Measurements from ENCODE around the gene TPRN. TPM values are rescaled to one million over a fixed set of nuclear protein-coding genes. Genes with fewer than 3 reads are reported as not detected.

TPRN gene
- total and polyA plus RNA-seq, 9 donors, result 0.68 to 18.4 (median 15.2) TPM

GRCh38 chr9:137225699-137226331, 25.3 kb upstream of the TPRN start:
- no peaks in the 10 kb centered on the region for H3K9me3 ChIP-seq

DNA sequence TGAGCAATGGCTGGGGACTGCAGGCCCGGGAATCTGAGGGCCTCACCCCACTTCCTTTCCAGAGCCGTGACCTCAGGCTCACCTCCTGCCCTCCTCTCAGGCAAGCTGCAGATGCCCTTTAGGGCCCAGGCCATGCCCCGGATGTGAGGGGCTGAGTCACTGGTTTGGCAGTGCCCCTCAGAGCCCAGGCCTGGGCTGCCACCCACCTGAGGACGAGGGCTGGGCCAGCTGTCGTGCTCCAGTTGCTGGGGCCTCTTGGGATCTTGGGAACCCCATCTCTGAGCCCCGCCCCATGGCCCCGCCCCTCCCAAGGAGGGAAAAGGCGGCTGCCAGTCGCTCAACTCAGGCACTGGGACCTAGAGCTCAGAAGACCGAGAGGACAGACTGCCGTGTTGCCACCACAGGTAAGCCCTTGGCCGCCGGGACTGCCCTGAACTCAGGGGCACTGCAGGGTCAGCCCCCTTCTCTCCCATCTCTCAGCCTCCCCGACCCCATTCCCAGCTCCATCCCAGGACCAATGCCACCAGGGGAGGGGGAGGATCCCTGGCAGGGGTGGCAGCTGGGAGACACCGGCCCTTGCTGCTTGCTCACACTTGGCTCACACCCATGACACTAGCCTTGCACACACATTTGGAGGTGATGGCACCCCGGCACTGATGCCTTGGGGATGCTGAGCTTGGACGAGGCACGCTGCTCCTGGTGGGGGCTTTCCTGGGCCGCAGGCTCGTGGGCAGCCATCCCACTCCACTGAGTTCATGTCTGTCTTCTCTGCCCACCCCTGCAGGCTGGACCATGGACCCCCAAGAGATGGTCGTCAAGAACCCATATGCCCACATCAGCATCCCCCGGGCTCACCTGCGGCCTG, 24.5 kb upstream of the TPRN start, which contains the start of gene CYSRT1:
Gene CYSRT1 (plus strand): TSS at position 345 of the 865 bp plus-strand sequence. CDS start 448 bp downstream, at position 793.
- Histone ChIP-seq H3K9me3 (no peaks in the 10 kb centered on the region), H3K27me3 (peaks cover 7% of the 10 kb centered on the region), H3K36me3 (no peaks in the 10 kb centered on the region), H3K27ac (no peak within 1 kb of the TSS), H3K4me1 (ENCODE audit: insufficient read depth) (peaks cover 6% of the 10 kb centered on the region), H3K4me3 (peak within 1 kb of the TSS; percentile 50)
- intact Hi-C loops (cut with DNase I), result loop anchor here in 3 of 4 donors (5.0 to 10.0 kb wide), 3 partner anchors 98 to 440 kb away; no protein-coding TSS in a partner anchor
- WGBS, 3 donors, result 41 to 54% (median 46%) methylated on average over 22 to 23 of the region's 23 CpGs
- TF ChIP-seq EP300 (IDR thresholded peaks at IDR 0.05), result no peak
- no peak for DNase-seq

More at GRCh38 chr9:137225699-137226331, 25.3 kb upstream of the TPRN start:
- no peak for DNase-seq
- H3K27ac ChIP-seq, result no peak overlapping the region
- no peak for TF ChIP-seq POLR2A (IDR thresholded peaks at IDR 0.05)
- no peak for TF ChIP-seq EP300 (IDR thresholded peaks at IDR 0.05)
- TF ChIP-seq, protein P1, sequence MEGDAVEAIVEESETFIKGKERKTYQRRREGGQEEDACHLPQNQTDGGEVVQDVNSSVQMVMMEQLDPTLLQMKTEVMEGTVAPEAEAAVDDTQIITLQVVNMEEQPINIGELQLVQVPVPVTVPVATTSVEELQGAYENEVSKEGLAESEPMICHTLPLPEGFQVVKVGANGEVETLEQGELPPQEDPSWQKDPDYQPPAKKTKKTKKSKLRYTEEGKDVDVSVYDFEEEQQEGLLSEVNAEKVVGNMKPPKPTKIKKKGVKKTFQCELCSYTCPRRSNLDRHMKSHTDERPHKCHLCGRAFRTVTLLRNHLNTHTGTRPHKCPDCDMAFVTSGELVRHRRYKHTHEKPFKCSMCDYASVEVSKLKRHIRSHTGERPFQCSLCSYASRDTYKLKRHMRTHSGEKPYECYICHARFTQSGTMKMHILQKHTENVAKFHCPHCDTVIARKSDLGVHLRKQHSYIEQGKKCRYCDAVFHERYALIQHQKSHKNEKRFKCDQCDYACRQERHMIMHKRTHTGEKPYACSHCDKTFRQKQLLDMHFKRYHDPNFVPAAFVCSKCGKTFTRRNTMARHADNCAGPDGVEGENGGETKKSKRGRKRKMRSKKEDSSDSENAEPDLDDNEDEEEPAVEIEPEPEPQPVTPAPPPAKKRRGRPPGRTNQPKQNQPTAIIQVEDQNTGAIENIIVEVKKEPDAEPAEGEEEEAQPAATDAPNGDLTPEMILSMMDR (IDR thresholded peaks at IDR 0.05), result no peak
- peaks cover 6% of the 10 kb centered on the region for H3K4me1 ChIP-seq (ENCODE audit: insufficient read depth)
- no peaks in the 10 kb centered on the region for H3K36me3 ChIP-seq
- intact Hi-C loops (cut with DNase I), result loop anchor here in 3 of 4 donors (5.0 to 10.0 kb wide), 3 partner anchors 99 to 441 kb away; no protein-coding TSS in a partner anchor
- H3K27me3 ChIP-seq, result peaks cover 11% of the 10 kb centered on the region
- WGBS, 3 donors, result 73 to 79% (median 74%) methylated on average over 18 to 21 of the region's 21 CpGs
- H3K4me3 ChIP-seq, result no peak overlapping the region

DNA sequence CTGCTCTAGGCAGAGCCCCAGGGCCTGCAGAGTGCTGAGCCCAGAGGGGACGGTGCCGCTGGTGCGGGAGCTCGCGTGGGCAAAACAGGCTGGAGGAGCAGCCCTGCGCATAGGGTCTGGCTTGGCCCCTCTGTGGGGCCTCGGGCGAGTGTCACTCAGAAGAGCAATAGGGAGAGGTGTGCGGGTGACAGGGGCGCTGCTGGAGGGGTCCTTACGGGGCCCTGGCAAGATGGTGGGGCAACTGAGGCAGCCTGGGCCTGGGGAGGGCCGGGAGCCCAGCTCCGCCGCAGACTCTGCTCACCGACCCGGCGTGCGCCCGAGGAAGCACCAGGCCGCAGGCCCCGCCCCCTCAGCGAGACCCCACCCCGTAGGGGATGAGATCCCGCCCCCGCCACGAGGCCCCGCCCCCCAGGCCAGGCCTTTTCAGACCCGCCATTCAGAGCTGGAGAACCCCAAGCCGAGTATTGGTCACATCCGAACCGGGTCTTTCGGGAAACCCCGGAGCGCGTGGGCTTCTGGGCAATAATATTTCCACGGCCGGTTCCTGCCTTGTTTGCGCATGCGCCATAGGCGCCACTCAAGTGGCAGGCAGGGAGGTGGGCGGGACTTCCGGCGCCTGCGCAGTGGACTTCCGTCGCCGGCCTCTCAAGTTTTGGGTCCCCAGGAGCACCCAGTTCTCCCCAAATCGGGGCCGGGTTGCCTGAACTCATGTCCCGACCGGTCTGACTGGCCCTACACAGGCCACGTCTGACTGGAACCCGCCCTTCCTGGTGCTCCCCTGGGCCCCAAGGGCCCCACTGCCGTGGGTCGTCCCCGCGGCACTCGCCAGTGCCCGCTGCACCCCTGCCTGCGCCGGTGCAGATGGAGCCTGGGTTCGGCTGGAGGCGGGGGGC, 22.8 kb upstream of the TPRN start:
- Histone ChIP-seq H3K4me1 (ENCODE audit: insufficient read depth) (peaks cover 6% of the 10 kb centered on the region), H3K27ac (peak overlapping the region in 1 of 2 donors; percentile 62), H3K4me3 (peak overlapping the region; percentile 50), H3K36me3 (no peaks in the 10 kb centered on the region), H3K9me3 (no peaks in the 10 kb centered on the region), H3K27me3 (peaks cover 3% of the 10 kb centered on the region)
- 1% methylated on average over 36 to 63 of the region's 63 CpGs for WGBS, 3 donors
- intact Hi-C loops (cut with DNase I), result loop anchor here in 1 of 4 donors (10.0 kb wide), 1 partner anchor 439 kb away; no protein-coding TSS in a partner anchor
- no peak for TF ChIP-seq EP300 (IDR thresholded peaks at IDR 0.05)
- TF ChIP-seq POLR2A (IDR thresholded peaks at IDR 0.05), result peak; percentile 26
- TF ChIP-seq, protein P1 (IDR thresholded peaks at IDR 0.05), result no peak
- peak; percentile 98 for DNase-seq

GRCh38 chr9:137222190-137223077, 21.9 kb upstream of the TPRN start, which contains the start of gene RNF208:
Gene RNF208 (minus strand): TSS chr9:137222240. CDS start chr9:137221212, 1,028 bp downstream.
- Histone ChIP-seq H3K36me3 (no peaks in the 10 kb centered on the region), H3K27me3 (no peaks in the 10 kb centered on the region), H3K4me3 (peak within 1 kb of the TSS; percentile 47), H3K4me1 (ENCODE audit: insufficient read depth) (peaks cover 11% of the 10 kb centered on the region), H3K27ac (peak within 1 kb of the TSS in 1 of 2 donors; percentile 62), H3K9me3 (no peaks in the 10 kb centered on the region)
- intact Hi-C loops (cut with DNase I), result loop anchor here in 1 of 4 donors (10.0 kb wide), 1 partner anchor 438 kb away; no protein-coding TSS in a partner anchor
- 3 to 13% (median 5%) methylated on average over 39 to 88 of the region's 88 CpGs for WGBS, 3 donors
- TF ChIP-seq POLR2A (IDR thresholded peaks at IDR 0.05) (no peak), EP300 (IDR thresholded peaks at IDR 0.05) (no peak)
- TF ChIP-seq, protein P1 (IDR thresholded peaks at IDR 0.05), result no peak
- peak in 1 of 5 donors; percentile 49 for DNase-seq
